B cell (primary cell): ENCODE measurements around the gene FATE1.

Experiments
- CTCF ChIP-seq: fragments of 200-600 bp; IDR thresholded peaks from one replicate; pipeline ENCODE4 v1.8.0; 2022; ENCODE audit warnings: antibody characterized with exemption, mild to moderate bottlenecking
- EZH2 ChIP-seq: IDR thresholded peaks from 2 replicates; pipeline ENCODE4 v1.6.1; 2012; ENCODE audit warnings: borderline replicate concordance, low read depth, mild to moderate bottlenecking, moderate library complexity, low read length; ENCODE audit not compliant: insufficient read depth, poor library complexity, severe bottlenecking

- TF ChIP-seq CTCF (no peak), EZH2 (no peak)
Measured at GRCh38 chrX:151701531-151701930, 14.3 kb upstream of the FATE1 start.
